A549 treated with RU486 at 1 μM for 4 hours (cell line): Measurements from ENCODE around the gene RAE1. TPM values are rescaled to one million over a fixed set of nuclear protein-coding genes. Genes with fewer than 3 reads are reported as not detected.

Experiments used
- total RNA-seq: library from RNA; stranded (reverse); fragments of 200-300 nt; extraction: Qiagen RNA extraction; gene quantifications from 5 replicates; pipeline ENCODE4 v1.2.3, GENCODE V29; 2022; ENCODE audit warnings: low read depth

Gene RAE1, protein sequence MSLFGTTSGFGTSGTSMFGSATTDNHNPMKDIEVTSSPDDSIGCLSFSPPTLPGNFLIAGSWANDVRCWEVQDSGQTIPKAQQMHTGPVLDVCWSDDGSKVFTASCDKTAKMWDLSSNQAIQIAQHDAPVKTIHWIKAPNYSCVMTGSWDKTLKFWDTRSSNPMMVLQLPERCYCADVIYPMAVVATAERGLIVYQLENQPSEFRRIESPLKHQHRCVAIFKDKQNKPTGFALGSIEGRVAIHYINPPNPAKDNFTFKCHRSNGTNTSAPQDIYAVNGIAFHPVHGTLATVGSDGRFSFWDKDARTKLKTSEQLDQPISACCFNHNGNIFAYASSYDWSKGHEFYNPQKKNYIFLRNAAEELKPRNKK
- 60.1 to 72.3 TPM (median 69.2 TPM) in 5 replicates for total RNA-seq

DNA sequence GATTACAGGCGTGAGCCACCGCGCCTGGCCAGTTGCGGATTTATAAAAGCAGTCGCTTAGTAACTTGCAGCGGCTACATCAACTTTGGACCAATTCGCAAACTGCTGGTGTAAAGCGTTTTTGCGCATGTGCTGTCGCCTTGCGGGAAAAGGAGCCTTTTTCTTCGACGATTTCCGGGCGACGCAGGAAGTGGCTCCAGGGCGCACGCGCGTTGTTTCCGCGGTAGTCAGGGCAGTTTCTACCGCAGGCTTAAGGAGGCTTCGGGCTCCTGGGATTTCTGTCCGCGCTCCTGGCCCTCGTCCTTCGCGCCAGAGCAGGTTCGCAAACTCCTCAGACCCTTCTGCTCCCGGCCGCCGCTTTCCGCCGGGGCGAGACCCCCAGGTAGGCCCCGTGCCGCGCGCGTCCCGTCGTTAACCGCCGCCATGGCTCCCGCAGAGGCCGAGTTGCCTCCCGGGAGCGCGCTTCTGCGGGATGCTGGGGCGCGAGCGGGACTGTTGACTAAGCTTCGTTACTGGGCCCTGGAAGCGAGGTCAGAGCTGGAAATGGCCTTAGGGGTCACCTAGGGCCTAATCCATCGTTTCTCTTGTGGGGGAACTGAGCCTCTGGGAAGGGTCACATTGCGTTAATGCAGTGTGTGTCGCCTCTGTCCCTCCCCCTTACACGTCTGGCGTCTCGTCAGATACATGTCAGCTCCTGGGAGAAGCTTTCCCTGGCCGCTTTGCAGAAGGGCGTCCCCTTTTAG, at the start of gene RAE1:
RAE1 (plus strand) TSS at position 214 of the 742 bp plus-strand sequence. CDS start 2,784 bp downstream, outside the sequence.

DNA sequence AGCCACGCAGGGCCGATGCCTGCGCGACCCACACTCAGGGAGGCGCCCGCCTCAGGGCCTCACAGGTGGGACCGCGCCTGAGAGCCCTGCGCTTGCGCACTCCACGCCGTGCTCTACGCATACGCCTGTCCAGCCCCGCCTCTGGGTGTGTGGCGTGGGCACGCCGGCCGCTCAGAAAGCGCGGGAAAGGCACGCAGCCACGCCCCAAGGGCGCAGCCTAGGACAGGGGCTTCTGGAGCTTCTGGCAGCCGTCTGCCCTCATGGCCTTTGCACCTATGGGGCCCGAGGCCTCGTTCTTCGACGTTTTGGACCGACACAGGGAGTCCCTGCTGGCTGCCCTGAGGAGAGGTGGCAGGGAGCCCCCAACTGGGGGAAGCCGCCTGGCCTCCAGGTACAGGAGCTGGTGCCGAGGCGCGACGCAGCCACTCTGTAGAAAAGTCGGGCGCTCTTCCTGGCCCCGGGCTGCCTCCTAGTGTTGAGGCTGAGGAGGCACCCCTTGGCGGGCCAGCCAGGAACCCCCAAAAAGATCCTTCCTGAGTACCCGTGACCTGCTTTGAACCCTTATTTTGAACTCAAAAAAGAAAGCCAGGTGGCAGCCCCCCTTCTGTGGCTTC, 21.3 kb upstream of the RAE1 start, which contains the start of gene SPO11:
SPO11 (plus strand) TSS at position 196 of the 614 bp plus-strand sequence; CDS start at position 261, 65 bp downstream.

DNA sequence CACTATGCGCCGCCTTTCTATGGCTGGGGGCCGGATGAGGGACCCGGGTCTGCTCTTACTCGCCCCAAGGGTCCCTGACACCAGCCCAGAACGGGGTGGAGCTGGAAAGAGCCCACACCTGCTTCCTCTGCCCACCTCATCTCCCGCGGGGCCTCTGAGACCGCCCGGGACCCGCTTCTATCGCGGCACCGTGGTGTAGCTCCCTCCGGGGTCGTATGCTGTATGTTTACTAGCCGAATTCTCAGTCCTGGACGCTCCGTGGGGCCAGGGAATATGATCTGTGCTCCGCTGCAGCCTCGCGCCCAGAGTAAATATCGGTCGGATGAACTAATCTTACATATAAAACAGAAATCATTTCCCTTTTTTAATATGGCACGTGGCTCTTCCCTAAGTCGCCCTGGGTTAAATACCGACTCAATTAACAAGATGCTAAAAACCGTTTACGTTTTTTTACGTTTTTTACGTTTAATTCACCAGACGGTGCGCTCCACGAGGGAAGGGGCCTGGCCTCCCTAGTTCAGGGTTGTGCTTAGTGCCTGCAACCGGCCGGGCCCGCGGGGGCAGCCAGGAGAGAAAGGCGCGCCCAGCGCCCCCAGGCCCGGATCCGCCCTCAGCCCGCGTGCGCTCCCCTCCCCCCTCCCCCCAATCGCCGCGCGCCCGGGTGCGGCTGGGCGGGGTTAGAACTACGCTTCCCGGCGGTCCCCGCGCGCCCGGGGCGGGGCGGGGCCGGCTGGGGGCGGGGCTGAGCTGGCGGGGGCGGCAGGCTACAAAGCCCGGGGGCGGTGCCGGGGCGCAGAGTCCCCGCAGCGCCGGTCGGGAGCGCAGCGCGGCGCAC, 39.8 kb downstream of the RAE1 start, which contains the start of gene RBM38:
RBM38 (plus strand) TSS at position 793 of the 835 bp plus-strand sequence. CDS start 186 bp downstream, outside the sequence.

Other genes with a start within 250 kb of the RAE1 start
- gene BMP7, start 84.6 kb upstream of the RAE1 start, total RNA-seq = 0.35 to 0.66 TPM (median 0.39 TPM) in 5 replicates
- not detected in 5 replicates for gene SPO11, start 21.5 kb upstream of the RAE1 start, total RNA-seq
- 23.0 to 37.3 TPM (median 35.1 TPM) in 5 replicates for gene RBM38, start 40.1 kb downstream of the RAE1 start, total RNA-seq
- not detected in 5 replicates for gene CTCFL, start 173.9 kb downstream of the RAE1 start, total RNA-seq
- gene PCK1, start 209.9 kb downstream of the RAE1 start, total RNA-seq = 0.05 to 0.13 TPM in 2 of 5 replicates, not detected in the others